Stimulated activated CD4-positive, alpha-beta T cell treated with anti-CD3 and anti-CD28 coated beads, Interleukin-12 subunit alpha, Interleukin-12 subunit beta, amount 100 ng/mL, for 48 hours (primary cell): ENCODE data around the gene HIPK1.
"Not testable (repeated sequence)": the region's sequence is repeated elsewhere in the genome, so short reads cannot be mapped to it uniquely, and the experiment has no call there.

Experiments
- DNase-seq, 3 donors: peaks; one replicate each; pipeline ENCODE4 v3.0.0-alpha.2; 2020; ENCODE audit warnings: low read depth in 2 of 3, low spot score in 1 of 3

HIPK1 gene

DNA sequence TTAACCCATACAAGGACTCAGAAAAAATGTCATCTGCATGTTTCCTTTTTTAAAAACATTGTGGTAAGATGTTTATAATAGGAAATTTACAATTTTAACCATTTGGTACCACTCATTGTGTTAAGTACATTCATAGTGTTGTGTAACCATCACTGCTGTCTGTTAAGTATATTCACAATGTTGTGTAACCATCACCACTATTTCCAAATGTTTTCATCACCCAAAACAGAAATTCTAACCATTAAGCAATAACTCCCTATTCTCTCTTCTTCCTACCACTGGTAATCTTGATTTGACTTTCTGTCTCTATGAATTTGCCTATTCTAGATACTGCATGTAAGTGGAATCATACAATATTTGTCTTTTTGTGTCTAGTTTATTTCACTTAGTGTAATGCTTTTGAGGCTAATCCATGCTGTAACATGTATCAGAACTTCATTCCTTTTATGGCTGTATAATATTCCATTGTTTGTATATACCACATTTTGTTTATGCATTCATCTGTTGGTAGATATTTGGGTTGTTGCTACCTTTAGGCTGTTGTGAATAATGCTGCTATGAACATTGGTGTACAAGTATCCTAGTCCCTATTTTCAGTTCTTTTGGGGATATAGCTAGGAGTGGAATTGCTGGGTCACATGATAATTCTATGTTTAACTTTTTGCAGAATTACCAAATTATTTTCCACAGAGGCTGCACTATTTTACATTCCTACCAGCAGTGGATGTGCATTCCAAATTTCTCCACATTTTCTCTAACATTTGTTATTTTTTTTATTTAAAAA is 14.1 kb downstream of the HIPK1 start:
- DNase-seq: no peak

DNA sequence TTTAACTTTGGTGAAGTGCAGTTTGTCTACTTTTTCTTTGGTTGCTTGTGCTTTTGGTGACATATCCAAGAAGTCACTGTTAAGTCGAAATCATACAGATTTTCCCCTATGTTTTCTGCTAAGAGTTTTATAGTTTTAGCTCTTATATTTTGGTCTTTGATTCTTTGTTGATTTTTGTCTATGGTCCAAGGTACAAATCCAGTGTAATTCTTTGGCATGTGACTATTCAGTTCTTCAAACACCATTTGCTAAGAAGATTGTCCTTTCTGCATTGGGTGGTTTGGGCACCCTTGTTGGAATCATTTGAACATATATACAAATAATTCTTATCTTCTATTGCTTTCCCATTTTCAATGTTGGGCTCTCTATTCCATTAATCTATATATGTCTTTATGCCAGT is 16.2 kb downstream of the HIPK1 start:
- DNase-seq: no peak

GRCh38 chr1:113946112-113946511 is 17.0 kb downstream of the HIPK1 start:
- no peak for DNase-seq

- DNase-seq: no peak
These were observed 17.7 kb downstream of the HIPK1 start for GRCh38 chr1:113946678-113947387.

DNA sequence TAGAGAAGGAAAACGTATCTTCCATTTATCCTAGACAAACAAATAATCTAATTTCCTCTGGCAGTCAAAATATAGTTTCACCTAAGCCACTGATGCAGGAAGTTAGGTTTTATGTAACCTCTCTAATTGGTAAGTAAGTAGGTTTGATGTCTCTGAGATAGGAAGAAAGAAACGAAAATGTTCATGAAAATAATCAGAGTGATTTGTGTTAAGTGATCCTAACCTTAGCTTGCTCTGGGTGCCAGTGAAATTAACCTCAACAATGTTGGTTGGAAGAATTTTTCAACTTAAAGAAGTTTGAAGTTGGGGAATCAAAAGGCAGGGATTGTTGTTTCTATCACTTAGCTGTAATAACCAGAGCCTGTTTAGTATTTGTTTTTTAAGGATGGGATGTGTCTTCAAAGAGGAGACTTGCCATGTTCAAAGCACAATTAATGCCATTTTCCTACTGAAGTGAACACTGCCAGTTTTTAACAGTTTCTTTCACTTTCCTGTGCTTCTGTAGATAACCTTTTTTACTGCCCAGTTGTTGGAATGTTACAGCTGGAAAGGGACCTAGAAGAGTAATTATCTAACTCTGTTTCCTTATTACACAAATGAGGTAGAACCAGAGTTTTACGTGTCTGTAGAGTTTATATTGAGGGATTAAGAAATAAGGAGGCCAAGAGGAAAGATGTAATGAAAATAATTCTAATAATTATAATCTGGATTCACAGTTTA is 18.4 kb downstream of the HIPK1 start:
- DNase-seq: no peak

DNA sequence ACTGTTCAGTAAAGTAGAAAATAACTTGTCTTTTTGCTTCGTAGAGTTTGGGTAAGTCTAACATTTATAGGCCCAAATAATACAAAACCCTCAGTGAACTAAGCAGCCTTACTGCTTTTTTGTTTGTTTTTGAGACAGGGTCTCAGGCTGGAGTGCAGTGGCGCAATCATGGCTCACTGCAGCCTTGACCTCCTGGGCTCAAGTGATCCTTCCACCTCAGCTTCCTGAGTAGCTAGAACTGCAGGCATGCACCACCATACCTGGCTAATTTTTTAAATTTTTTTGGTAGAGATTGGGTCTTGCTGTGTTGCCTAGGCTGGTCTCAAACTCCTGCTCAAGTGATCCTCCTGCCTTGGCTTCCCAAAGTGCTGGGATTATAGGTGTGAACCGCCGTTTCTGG is 19.0 kb downstream of the HIPK1 start:
- DNase-seq: not testable (repeated sequence)

DNA sequence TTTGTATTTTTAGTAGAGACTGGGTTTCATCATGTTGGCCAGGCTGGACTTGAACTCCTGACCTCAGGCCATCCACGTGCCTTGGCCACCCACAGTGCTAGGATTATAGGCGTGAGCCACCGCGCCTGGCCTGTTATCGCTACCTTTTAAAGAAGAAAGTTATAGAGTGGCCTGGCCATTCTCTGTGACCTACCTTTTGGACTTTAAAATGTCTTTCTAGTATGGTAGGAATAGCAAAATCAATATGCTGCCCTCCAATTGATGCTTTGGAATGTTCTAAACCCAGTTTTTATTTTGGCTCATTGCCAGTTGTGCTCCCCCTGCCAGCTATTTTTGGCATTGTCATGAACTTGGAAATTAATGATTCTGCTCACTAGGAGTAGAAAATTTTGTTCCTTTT is 19.9 kb downstream of the HIPK1 start:
- DNase-seq: no peak

DNA sequence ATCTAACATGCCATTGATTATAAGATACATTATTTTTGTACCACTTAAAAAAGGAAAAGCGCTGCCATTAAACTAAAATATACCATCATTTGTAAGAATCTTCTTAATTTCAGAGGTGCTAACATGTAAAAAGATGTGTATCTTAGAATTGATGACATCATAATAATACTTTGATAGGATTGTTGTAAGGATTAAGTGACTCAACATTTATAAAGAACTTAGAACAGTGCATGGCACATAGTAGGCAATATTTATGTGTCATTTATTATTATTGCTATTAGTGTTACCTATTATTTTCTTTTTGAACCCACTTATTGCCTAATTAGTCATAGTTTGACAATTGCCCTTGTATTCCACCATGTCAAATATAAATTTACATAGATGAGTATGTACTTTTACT is 21.8 kb downstream of the HIPK1 start:
- DNase-seq: no peak

GRCh38 chr1:113951719-113952118 is 22.6 kb downstream of the HIPK1 start:
- no peak for DNase-seq

- no peak for DNase-seq
These were observed 28.9 kb downstream of the HIPK1 start for GRCh38 chr1:113957984-113958383.

DNA sequence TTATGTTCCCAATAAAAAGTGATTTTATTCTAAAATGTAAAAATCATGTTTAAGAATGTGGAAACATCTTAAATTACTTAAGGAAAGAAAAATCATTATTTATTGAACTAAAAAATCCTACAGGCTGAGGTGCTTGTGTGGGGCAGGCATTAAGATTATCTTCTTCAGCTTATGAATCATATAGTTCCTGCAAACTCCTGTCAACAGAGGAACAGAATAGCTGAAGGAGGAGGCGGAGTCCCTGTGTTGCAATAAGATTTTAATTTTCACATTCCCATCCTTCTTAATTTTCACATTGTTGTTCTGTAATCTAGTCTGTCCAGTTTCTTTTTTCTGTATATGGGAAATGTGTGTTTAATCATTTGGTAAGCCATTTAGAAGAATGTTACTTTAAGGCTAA is 29.6 kb downstream of the HIPK1 start:
- no peak for DNase-seq

- DNase-seq: no peak
These were observed 34.3 kb downstream of the HIPK1 start for GRCh38 chr1:113963281-113963906.

DNA sequence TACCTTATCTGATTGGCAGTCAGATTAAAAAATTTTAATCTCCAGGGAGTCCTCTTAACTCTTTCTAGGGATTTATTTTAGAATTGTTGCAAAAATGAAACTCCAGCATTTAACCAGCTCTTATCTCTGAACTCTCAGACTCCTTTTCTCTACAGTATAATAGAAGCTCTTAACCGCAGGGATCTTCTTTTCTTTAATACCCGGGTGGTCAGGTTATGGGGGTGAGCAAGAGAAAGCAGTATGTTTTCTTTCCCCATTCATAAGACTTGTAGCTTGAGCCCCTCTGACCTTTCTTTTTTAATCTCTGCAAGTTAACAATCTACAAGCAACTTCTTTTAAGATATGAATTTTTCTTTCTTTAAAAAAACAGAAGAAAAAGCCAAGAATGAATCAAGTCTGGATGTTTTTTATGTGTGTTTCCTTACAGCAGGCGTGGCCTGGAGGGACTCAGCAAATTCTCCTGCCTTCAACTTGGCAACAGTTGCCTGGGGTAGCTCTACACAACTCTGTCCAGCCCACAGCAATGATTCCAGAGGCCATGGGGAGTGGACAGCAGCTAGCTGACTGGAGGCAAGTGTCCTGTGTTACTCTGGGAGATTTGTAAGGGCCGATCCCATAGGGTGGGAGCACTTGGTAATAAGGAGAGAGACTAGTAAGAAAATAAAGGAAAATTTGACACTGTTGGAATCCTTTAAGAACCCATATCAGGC is 36.7 kb downstream of the HIPK1 start:
- no peak for DNase-seq

DNA sequence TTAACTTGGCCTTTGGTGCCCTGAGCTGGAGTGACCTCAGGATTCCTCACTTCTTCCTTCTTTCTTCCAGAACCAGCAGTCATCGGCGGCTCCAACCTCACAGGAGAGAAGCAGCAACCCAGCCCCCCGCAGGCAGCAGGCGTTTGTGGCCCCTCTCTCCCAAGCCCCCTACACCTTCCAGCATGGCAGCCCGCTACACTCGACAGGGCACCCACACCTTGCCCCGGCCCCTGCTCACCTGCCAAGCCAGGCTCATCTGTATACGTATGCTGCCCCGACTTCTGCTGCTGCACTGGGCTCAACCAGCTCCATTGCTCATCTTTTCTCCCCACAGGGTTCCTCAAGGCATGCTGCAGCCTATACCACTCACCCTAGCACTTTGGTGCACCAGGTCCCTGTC is 43.8 kb downstream of the HIPK1 start:
- no peak for DNase-seq

GRCh38 chr1:113975211-113975895 is 46.2 kb downstream of the HIPK1 start:
- DNase-seq: peak in 1 of 3 donors; percentile 6

DNA sequence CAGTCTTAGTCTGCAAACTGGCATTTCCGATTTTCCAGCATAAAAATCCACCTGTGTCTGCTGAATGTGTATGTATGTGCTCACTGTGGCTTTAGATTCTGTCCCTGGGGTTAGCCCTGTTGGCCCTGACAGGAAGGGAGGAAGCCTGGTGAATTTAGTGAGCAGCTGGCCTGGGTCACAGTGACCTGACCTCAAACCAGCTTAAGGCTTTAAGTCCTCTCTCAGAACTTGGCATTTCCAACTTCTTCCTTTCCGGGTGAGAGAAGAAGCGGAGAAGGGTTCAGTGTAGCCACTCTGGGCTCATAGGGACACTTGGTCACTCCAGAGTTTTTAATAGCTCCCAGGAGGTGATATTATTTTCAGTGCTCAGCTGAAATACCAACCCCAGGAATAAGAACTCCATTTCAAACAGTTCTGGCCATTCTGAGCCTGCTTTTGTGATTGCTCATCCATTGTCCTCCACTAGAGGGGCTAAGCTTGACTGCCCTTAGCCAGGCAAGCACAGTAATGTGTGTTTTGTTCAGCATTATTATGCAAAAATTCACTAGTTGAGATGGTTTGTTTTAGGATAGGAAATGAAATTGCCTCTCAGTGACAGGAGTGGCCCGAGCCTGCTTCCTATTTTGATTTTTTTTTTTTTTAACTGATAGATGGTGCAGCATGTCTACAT is 47.6 kb downstream of the HIPK1 start:
- DNase-seq: no peak

GRCh38 chr1:113977906-113978305 is 48.8 kb downstream of the HIPK1 start:
- no peak for DNase-seq

DNA sequence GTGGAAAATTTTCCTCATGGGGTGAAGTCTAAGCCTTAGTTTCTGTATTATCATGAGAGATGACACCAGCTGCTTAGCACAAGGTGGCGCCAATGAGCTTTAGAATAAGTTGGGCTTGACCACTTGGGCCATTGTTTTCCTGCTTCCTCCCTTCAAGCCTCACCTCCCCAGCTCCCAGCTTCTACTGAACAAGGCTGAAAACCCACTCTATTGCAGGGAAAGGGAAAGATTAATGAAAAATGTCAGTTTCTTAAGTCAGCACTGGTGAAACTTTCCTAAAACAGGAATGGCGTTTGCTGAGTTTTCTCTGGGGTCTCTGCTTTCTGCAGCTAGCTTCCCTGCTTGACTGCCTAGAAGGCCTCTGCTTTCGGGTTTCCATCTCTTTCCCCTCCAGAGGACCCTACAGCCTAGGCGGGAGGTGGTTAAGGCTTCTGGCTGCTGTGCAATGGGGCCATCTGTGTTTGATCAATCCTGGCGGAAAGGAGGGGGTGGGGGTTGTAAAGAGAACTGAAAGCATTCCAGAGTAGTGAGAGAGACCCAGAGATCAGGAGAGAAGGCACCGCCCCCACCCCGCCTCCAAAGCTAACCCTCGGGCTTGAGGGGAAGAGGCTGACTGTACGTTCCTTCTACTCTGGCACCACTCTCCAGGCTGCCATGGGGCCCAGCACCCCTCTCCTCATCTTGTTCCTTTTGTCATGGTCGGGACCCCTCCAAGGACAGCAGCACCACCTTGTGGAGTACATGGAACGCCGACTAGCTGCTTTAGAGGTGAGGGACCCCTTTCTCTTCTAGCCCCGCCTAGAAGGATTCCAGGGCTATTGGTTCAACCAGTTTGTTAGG is 50.0 kb downstream of the HIPK1 start, which contains the start of gene OLFML3:
Gene OLFML3, plus strand, starts transcription at position 612 of the 840 bp plus-strand sequence. Its CDS starts 43 bp downstream, at position 655.
- peak in 2 of 3 donors; percentile 46 to 47 for DNase-seq

GRCh38 chr1:113980110-113980509 is 51.0 kb downstream of the HIPK1 start:
- DNase-seq: no peak
